Motor neuron (in vitro differentiated cells): Measurements from ENCODE around the gene PRKCB. TPM values are rescaled to one million over a fixed set of nuclear protein-coding genes. Genes with fewer than 3 reads are reported as not detected.
A peak's percentile ranks its signal among the peaks of the same experiment; 100 is the strongest.

Experiments used
- ATAC-seq, 8 experiments: fragments of 200-7000 bp; cut with Tn5 transposase; replicated peaks in 6 of 8; 2 replicates each; pipeline ENCODE4 v1.8.0; 2021; ENCODE audit warnings: mild to moderate bottlenecking in 8 of 8, moderate library complexity in 8 of 8
- H3K27ac ChIP-seq, 2 donors: fragments of 250-450 bp; sonication (Bioruptor Pico); 2 replicates each; pipeline ENCODE4 v1.9.0; 2021; ENCODE audit warnings: antibody characterized with exemption in 2 of 2, mild to moderate bottlenecking in 2 of 2, moderate library complexity in 1 of 2
- H3K4me1 ChIP-seq, 2 donors: fragments of 250-450 bp; sonication (Bioruptor Pico); replicated peaks in 1 of 2; 2 replicates each; pipeline ENCODE4 v1.6.1; 2021; ENCODE audit warnings: antibody characterized with exemption in 2 of 2, mild to moderate bottlenecking in 2 of 2, moderate library complexity in 1 of 2
- H3K4me3 ChIP-seq, 5 donors: fragments of 250-450 bp; sonication (Bioruptor Pico); 2 replicates each; pipeline ENCODE4 v1.9.0; 2021; ENCODE audit warnings: antibody characterized with exemption in 5 of 5, mild to moderate bottlenecking in 5 of 5, moderate library complexity in 4 of 5
- WGBS, 10 experiments: fragments of 450-650 bp; shearing (Covaris generic); methylation state at CpG; one replicate each; pipeline ENCODE4 v1.0.0; 2022; 5-methylcytosine and 5-hydroxymethylcytosine counted together
- in situ Hi-C, 9 experiments: fragments of 400-800 bp; cut with MboI; loops; one replicate each; pipeline ENCODE4 v1.15.0; 2021; ENCODE audit warnings: low sequenced_read_pairs in 9 of 9, low pct_unique_long_range_greater_than_20kb in 2 of 9; ENCODE audit not compliant: unreplicated experiment in 9 of 9
- total RNA-seq, 8 experiments: library from RNA; unstranded; fragments of 300-600 nt; gene quantifications; 2 replicates each; pipeline versions ENCODE4 v1.2.3 to v1.2.4, GENCODE V29; 2022

The PRKCB gene
- total RNA-seq, 8 experiments from 2014 or later = 0.10 to 21.0 (median 4.8) TPM

GRCh38 chr16:23823475-23824384, 12.1 kb upstream of the PRKCB start:
- Histone ChIP-seq H3K27ac (no peak overlapping the region), H3K4me1 (no peaks in the 10 kb centered on the region), H3K4me3 (no peak overlapping the region)
- in situ Hi-C loops = loop anchor here in 4 of 9 experiments (25.0 kb wide), 2 partner anchors 89 to 189 kb away; no protein-coding TSS in a partner anchor
- no peak for ATAC-seq
- WGBS, 10 experiments = 16 to 67% (median 45%) methylated on average over 3 to 6 of the region's 9 CpGs

GRCh38 chr16:23824909-23825308, 10.9 kb upstream of the PRKCB start:
- 0 to 92% (median 14%) methylated on average over 1 to 3 of the region's 4 CpGs; no CpG with 5 or more reads in 3 of the 10 experiments for WGBS, 10 experiments
- ATAC-seq = no peak
- H3K4me1 ChIP-seq = no peaks in the 10 kb centered on the region
- in situ Hi-C loops = loop anchor here in 4 of 9 experiments (25.0 kb wide), 2 partner anchors 87 to 187 kb away; no protein-coding TSS in a partner anchor
- H3K27ac ChIP-seq = no peak overlapping the region
- no peak overlapping the region for H3K4me3 ChIP-seq

GRCh38 chr16:23826528-23827045, 9.2 kb upstream of the PRKCB start:
- no peak for ATAC-seq
- Histone ChIP-seq H3K27ac (no peak overlapping the region), H3K4me1 (no peaks in the 10 kb centered on the region), H3K4me3 (no peak overlapping the region)
- 0 to 80% (median 48%) methylated on average over 1 to 6 of the region's 6 CpGs; no CpG with 5 or more reads in 1 of the 10 experiments for whole genome bisulfite sequencing, 10 experiments
- in situ Hi-C loops = no loop called here

- H3K27ac ChIP-seq = no peak overlapping the region
- no peak overlapping the region for H3K4me3 ChIP-seq
- H3K4me1 ChIP-seq = no peaks in the 10 kb centered on the region
- WGBS, 10 experiments = 4 to 81% (median 52%) methylated on average over 3 to 4 of the region's 4 CpGs; no CpG with 5 or more reads in 1 of the 10 experiments
- in situ Hi-C loops = no loop called here
- no peak for ATAC-seq
Observed at GRCh38 chr16:23827057-23827456, 8.7 kb upstream of the PRKCB start.

GRCh38 chr16:23829454-23829853, 6.3 kb upstream of the PRKCB start:
- ATAC-seq = no peak
- 0 to 88% (median 56%) methylated on average over 1 to 2 of the region's 2 CpGs for WGBS, 10 experiments
- Histone ChIP-seq H3K27ac (no peak overlapping the region), H3K4me1 (no peaks in the 10 kb centered on the region), H3K4me3 (no peak overlapping the region)
- in situ Hi-C loops = no loop called here

GRCh38 chr16:23830276-23830675, 5.5 kb upstream of the PRKCB start:
- in situ Hi-C loops = no loop called here
- no peak overlapping the region for H3K27ac ChIP-seq
- no peak for ATAC-seq
- H3K4me1 ChIP-seq = no peaks in the 10 kb centered on the region
- no peak overlapping the region for H3K4me3 ChIP-seq
- 0% methylated on average over 1 of the region's 1 CpG for WGBS, 10 experiments

- Histone ChIP-seq H3K4me1 (no peaks in the 10 kb centered on the region), H3K27ac (no peak overlapping the region), H3K4me3 (no peak overlapping the region)
- 0 to 100% (median 70%) methylated on average over 1 of the region's 1 CpG; no CpG with 5 or more reads in 4 of the 10 experiments for WGBS, 10 experiments
- in situ Hi-C loops = no loop called here
- no peak for ATAC-seq
Observed at GRCh38 chr16:23832882-23833281, 2.9 kb upstream of the PRKCB start.

GRCh38 chr16:23833504-23833903, 2.3 kb upstream of the PRKCB start:
- no peak for ATAC-seq
- 0 to 100% (median 83%) methylated on average over 1 to 2 of the region's 2 CpGs; no CpG with 5 or more reads in 1 of the 10 experiments for WGBS, 10 experiments

DNA sequence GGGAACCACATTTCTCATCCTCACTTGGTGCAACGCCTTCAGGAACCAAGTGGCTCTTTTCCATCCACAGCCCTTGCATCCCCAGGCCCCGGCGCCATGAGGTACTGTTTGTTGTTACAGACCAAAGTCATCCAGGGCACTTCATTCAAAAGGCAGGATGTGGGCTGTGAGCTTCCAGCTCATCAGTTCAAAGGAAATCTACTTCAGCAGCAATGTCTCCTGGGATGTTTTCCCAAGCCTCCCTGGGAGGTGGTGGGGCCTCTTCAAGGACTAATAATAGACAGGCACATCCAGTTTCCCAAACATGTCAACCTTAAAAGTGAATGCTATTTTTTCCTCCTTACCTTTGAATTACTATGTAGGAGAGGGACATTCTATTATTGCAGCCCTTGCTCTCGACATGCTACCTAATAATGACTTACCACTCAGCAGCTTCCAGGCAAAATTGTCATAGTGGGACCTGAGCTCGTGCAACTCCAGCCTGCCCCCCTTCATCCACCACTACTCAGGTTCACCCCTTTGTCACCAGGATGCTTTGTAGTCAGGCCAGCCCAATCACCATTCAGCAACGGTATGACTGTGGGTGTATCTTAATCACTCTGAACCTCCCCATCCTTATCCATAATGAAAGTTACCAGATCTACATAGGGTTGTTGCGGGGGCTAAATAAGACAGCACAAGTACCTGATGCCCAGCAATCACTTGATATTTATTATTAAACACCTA, 1.7 kb upstream of the PRKCB start:
- 30 to 100% (median 50%) methylated on average over 1 to 6 of the region's 7 CpGs; no CpG with 5 or more reads in 3 of the 10 experiments for WGBS, 10 experiments
- in situ Hi-C loops = no loop called here
- no peak for ATAC-seq
- Histone ChIP-seq H3K4me3 (no peak overlapping the region), H3K27ac (no peak overlapping the region), H3K4me1 (no peaks in the 10 kb centered on the region)

More at GRCh38 chr16:23833504-23833903, 2.3 kb upstream of the PRKCB start:
- in situ Hi-C loops = no loop called here
- Histone ChIP-seq H3K4me1 (no peaks in the 10 kb centered on the region), H3K27ac (no peak overlapping the region), H3K4me3 (no peak overlapping the region)

GRCh38 chr16:23836078-23836403, 258 bp downstream of the PRKCB start:
- Histone ChIP-seq H3K27ac (no peak overlapping the region), H3K4me1 (no peaks in the 10 kb centered on the region), H3K4me3 (peak overlapping the region; percentile 47 to 54 (median 49))
- no CpG with 5 or more reads among the region's 45 CpGs for WGBS, 10 experiments
- in situ Hi-C loops = no loop called here
- ATAC-seq = no peak

- H3K4me1 ChIP-seq = no peaks in the 10 kb centered on the region
- peak overlapping the region; percentile 47 to 54 (median 49) for H3K4me3 ChIP-seq
- in situ Hi-C loops = no loop called here
- H3K27ac ChIP-seq = no peak overlapping the region
- ATAC-seq = peak in 6 of 8 experiments; percentile 9 to 19 (median 14)
- WGBS, 10 experiments = 0 to 10% (median 0%) methylated on average over 1 to 14 of the region's 63 CpGs; no CpG with 5 or more reads in 5 of the 10 experiments
Observed at GRCh38 chr16:23836404-23837311, 875 bp downstream of the PRKCB start.

GRCh38 chr16:23837553-23838308, 1.9 kb downstream of the PRKCB start:
- no peaks in the 10 kb centered on the region for H3K4me1 ChIP-seq
- ATAC-seq = no peak
- 4 to 78% (median 50%) methylated on average over 2 to 10 of the region's 16 CpGs for WGBS, 10 experiments
- in situ Hi-C loops = no loop called here
- H3K4me3 ChIP-seq = no peak overlapping the region
- H3K27ac ChIP-seq = no peak overlapping the region
